ENCODE results near the gene TAS2R60. TPM values are rescaled to one million over a fixed set of nuclear protein-coding genes. Genes with fewer than 3 reads are reported as not detected.
"Not testable (repeated sequence)": the region's sequence is repeated elsewhere in the genome, so short reads cannot be mapped to it uniquely, and the experiment has no call there.

TAS2R60 gene
- polyA plus RNA-seq, 2 donors, result not detected

DNA sequence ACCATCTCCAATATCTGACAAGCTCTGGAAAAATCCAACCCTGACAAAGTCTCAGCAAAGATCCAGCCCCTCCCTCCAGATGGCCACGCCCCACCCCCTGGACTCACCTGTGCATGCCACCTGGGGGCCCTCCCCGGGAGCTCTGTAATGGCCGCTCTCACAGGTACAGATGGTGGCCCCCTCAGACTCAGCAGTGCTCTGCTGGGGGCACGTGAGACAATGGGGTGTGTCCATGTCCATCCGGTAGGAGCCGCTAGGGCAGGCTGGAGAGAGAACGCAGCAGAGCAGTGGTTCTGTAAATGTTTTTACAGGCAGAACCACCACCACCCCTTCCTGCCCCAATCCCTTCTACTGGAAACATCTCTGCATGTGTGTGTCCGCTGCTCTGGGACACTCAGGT, 44.1 kb upstream of the TAS2R60 start:
- no peaks in the 10 kb centered on the region for H3K4me1 ChIP-seq (ENCODE audit: control insufficient read depth in 2 of 2, insufficient read depth in 2 of 2, low read length in 1 of 2)
- peaks cover 15 to 51% of the 10 kb centered on the region in 2 donors for H3K36me3 ChIP-seq (ENCODE audit: control insufficient read depth in 2 of 2, insufficient read depth in 2 of 2, low read length in 1 of 2)
- WGBS, 2 donors, result 85 to 88% methylated on average over 8 of the region's 8 CpGs
- no peak overlapping the region for H3K4me3 ChIP-seq (ENCODE audit: low read depth in 1 of 2, low read length in 2 of 2)
- H3K9me3 ChIP-seq (ENCODE audit: control insufficient read depth in 2 of 2, insufficient read depth in 1 of 2, low read depth in 1 of 2, low read length in 1 of 2), result no peaks in the 10 kb centered on the region
- no peaks in the 10 kb centered on the region for H3K27me3 ChIP-seq (ENCODE audit: control insufficient read depth in 1 of 2, insufficient read depth in 2 of 2, low read length in 2 of 2)
- H3K27ac ChIP-seq (ENCODE audit: low read depth in 2 of 2, low read length in 1 of 2), result no peak overlapping the region

DNA sequence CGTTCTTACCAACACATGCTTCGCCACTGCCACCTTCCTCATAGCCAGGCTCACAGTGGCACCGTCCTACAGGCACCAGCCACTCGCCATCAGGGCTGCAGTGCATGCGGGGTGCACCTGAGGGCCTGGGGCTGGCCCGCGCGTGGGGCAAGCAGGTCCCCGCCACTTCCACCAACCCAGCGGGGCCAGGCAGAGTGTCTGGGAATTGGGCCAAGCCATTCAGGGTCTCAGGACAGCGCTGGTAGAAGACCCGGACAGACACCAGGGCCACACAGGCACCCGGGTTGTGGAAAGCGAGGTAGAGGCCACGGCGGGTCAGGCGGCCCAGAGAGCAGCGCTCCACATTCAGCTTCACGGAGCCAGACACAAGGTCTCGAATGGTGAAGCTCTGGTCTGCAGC, 43.6 kb upstream of the TAS2R60 start:
- H3K4me3 ChIP-seq (ENCODE audit: low read depth in 1 of 2, low read length in 2 of 2), result no peak overlapping the region
- no peak overlapping the region for H3K27ac ChIP-seq (ENCODE audit: low read depth in 2 of 2, low read length in 1 of 2)
- H3K27me3 ChIP-seq (ENCODE audit: control insufficient read depth in 1 of 2, insufficient read depth in 2 of 2, low read length in 2 of 2), result no peaks in the 10 kb centered on the region
- peaks cover 15 to 50% of the 10 kb centered on the region in 2 donors for H3K36me3 ChIP-seq (ENCODE audit: control insufficient read depth in 2 of 2, insufficient read depth in 2 of 2, low read length in 1 of 2)
- WGBS, 2 donors, result 95 to 96% methylated on average over 20 of the region's 20 CpGs
- no peaks in the 10 kb centered on the region for H3K4me1 ChIP-seq (ENCODE audit: control insufficient read depth in 2 of 2, insufficient read depth in 2 of 2, low read length in 1 of 2)
- H3K9me3 ChIP-seq (ENCODE audit: control insufficient read depth in 2 of 2, insufficient read depth in 1 of 2, low read depth in 1 of 2, low read length in 1 of 2), result no peaks in the 10 kb centered on the region

GRCh38 chr7:143401265-143401664, 42.0 kb upstream of the TAS2R60 start:
- 92 to 93% methylated on average over 12 of the region's 12 CpGs for whole genome bisulfite sequencing, 2 donors
- peaks cover 11 to 42% of the 10 kb centered on the region in 2 donors for H3K36me3 ChIP-seq (ENCODE audit: control insufficient read depth in 2 of 2, insufficient read depth in 2 of 2, low read length in 1 of 2)

DNA sequence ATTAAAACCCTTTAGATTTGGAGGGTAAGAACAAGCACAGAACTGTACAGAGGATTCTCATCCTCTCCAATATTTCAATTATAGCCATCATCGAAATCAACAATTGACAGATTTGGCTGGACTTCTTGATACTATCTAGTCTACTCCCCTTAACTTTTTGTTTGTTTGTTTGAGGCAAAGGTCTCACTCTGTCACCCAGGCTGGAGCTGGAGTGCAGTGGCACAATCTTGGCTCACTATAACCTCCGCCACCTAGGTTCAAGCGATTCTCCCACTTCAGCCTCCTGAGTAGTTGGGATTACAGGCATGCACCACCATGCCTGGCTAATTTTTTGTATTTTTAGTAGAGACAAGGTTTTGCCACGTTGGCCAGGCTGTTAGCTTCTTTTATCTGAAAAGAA, 41.0 kb upstream of the TAS2R60 start:
- not testable (repeated sequence) for H3K27ac ChIP-seq (ENCODE audit: low read depth in 2 of 2, low read length in 1 of 2); H3K27me3 ChIP-seq (ENCODE audit: control insufficient read depth in 1 of 2, insufficient read depth in 2 of 2, low read length in 2 of 2); H3K4me3 ChIP-seq (ENCODE audit: low read depth in 1 of 2, low read length in 2 of 2); H3K4me1 ChIP-seq (ENCODE audit: control insufficient read depth in 2 of 2, insufficient read depth in 2 of 2, low read length in 1 of 2); H3K9me3 ChIP-seq (ENCODE audit: control insufficient read depth in 2 of 2, insufficient read depth in 1 of 2, low read depth in 1 of 2, low read length in 1 of 2)
- WGBS, 2 donors, result 75 to 80% methylated on average over 4 of the region's 4 CpGs
- peaks cover 9 to 32% of the 10 kb centered on the region in 2 donors for H3K36me3 ChIP-seq (ENCODE audit: control insufficient read depth in 2 of 2, insufficient read depth in 2 of 2, low read length in 1 of 2)

More at GRCh38 chr7:143401265-143401664, 42.0 kb upstream of the TAS2R60 start:
- no peak overlapping the region for H3K4me3 ChIP-seq (ENCODE audit: low read depth in 1 of 2, low read length in 2 of 2)
- H3K27me3 ChIP-seq (ENCODE audit: control insufficient read depth in 1 of 2, insufficient read depth in 2 of 2, low read length in 2 of 2), result no peaks in the 10 kb centered on the region
- peaks cover 0 to 3% of the 10 kb centered on the region in 2 donors for H3K4me1 ChIP-seq (ENCODE audit: control insufficient read depth in 2 of 2, insufficient read depth in 2 of 2, low read length in 1 of 2)
- H3K27ac ChIP-seq (ENCODE audit: low read depth in 2 of 2, low read length in 1 of 2), result no peak overlapping the region
- H3K9me3 ChIP-seq (ENCODE audit: control insufficient read depth in 2 of 2, insufficient read depth in 1 of 2, low read depth in 1 of 2, low read length in 1 of 2), result no peaks in the 10 kb centered on the region

DNA sequence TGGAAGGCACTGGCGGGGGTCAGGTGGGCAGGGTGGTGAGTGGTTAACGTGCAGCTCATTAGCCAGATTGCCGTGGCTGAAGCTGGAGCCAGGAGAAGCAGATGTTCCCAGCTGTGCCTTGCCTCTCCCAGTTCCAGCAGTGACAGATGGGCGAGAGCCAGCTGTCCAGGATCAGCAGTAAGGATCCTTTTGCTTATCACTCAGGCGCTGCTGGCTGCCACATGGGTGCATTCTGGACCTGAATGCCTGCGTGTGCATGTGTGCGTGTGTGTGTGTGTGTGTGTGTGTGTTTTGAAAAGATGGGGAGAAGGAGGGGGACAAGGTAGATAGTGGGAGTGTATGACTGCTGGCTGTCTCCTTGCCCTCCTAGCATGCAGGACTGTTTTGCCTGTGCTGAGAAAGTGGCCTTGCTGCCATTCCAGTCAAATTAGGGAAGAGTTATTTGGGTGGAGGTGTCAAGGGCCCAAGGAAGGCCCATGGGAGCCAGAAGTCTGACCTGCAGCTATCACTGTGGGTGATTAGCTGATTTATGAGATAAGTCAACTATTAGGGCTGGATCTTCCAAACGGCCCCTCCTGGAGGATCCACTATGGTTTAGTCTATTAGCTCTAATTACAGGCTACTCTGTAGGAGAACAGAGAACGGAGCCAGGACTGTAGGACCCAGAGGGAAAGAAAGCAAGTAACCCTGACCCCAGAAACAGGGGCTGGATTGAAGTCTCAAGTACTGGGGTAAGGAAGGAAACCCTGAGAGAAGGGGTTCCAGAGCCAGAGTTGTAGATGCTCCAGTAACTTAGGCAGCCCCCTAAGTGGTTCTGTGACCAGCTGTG, 37.9 kb upstream of the TAS2R60 start:
- H3K36me3 ChIP-seq (ENCODE audit: control insufficient read depth in 2 of 2, insufficient read depth in 2 of 2, low read length in 1 of 2), result peaks cover 0 to 11% of the 10 kb centered on the region in 2 donors
- H3K4me1 ChIP-seq (ENCODE audit: control insufficient read depth in 2 of 2, insufficient read depth in 2 of 2, low read length in 1 of 2), result peaks cover 0 to 13% of the 10 kb centered on the region in 2 donors
- H3K27me3 ChIP-seq (ENCODE audit: control insufficient read depth in 1 of 2, insufficient read depth in 2 of 2, low read length in 2 of 2), result no peaks in the 10 kb centered on the region
- H3K9me3 ChIP-seq (ENCODE audit: control insufficient read depth in 2 of 2, insufficient read depth in 1 of 2, low read depth in 1 of 2, low read length in 1 of 2), result no peaks in the 10 kb centered on the region
- H3K4me3 ChIP-seq (ENCODE audit: low read depth in 1 of 2, low read length in 2 of 2), result no peak overlapping the region
- WGBS, 2 donors, result 59 to 63% methylated on average over 9 of the region's 9 CpGs
- H3K27ac ChIP-seq (ENCODE audit: low read depth in 2 of 2, low read length in 1 of 2), result peak overlapping the region in 1 of 2 donors; percentile 5

- no peak overlapping the region for H3K27ac ChIP-seq (ENCODE audit: low read depth in 2 of 2, low read length in 1 of 2)
- no peaks in the 10 kb centered on the region for H3K27me3 ChIP-seq (ENCODE audit: control insufficient read depth in 1 of 2, insufficient read depth in 2 of 2, low read length in 2 of 2)
- H3K9me3 ChIP-seq (ENCODE audit: control insufficient read depth in 2 of 2, insufficient read depth in 1 of 2, low read depth in 1 of 2, low read length in 1 of 2), result no peaks in the 10 kb centered on the region
- peaks cover 0 to 11% of the 10 kb centered on the region in 2 donors for H3K36me3 ChIP-seq (ENCODE audit: control insufficient read depth in 2 of 2, insufficient read depth in 2 of 2, low read length in 1 of 2)
- H3K4me1 ChIP-seq (ENCODE audit: control insufficient read depth in 2 of 2, insufficient read depth in 2 of 2, low read length in 1 of 2), result peaks cover 0 to 13% of the 10 kb centered on the region in 2 donors
- WGBS, 2 donors, result 73 to 76% methylated on average over 3 of the region's 3 CpGs
- no peak overlapping the region for H3K4me3 ChIP-seq (ENCODE audit: low read depth in 1 of 2, low read length in 2 of 2)
Observed at GRCh38 chr7:143406002-143406357, 37.3 kb upstream of the TAS2R60 start.

DNA sequence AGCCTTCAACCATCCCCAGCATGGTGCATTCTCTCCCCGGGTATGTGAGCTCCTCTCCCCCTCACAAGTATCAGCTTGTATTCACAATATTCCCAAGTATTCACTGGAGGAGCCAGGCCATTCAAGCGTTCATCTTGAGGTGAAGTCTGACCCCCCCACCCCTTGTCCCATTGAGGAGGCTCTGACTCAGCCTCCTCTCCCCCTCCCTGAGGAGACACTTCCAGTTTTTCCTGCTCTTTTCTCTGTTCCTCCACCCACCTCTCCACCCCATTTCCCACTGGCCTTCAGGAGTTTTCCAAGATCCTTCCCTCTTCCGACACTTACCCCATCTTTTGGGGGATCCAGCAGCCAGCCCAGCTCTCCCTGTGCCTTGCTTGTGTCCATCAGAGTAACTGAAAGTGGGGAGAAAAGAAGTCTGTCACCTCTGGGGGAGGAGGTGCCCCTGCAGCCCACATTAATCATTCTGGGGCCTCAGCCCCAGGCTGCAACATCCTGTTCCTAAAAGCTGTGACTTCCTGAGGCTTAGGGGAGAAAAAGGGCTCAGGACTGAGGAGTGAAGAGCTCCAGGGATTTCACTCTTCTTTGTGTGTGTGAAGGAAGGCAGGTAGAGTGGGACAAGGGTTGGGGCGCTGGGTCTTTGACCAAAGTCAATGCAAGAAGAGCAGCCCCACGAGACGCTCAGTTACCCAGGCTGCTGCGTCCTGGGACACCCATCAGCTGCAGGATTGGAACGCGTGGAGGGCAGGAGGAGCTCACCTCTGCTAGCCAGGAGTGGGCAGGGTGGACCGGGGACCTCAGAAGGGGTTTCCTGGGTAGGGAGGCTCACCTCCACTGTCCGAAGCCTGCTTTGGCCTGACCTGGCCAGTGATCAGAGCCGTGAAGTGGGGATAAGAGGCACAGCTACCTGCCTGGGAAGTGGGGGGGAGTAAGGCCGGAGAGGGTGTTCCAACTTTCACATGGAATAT, 35.7 kb upstream of the TAS2R60 start:
- 31 to 37% methylated on average over 13 of the region's 13 CpGs for WGBS, 2 donors
- H3K4me1 ChIP-seq (ENCODE audit: control insufficient read depth in 2 of 2, insufficient read depth in 2 of 2, low read length in 1 of 2), result peaks cover 0 to 13% of the 10 kb centered on the region in 2 donors
- H3K9me3 ChIP-seq (ENCODE audit: control insufficient read depth in 2 of 2, insufficient read depth in 1 of 2, low read depth in 1 of 2, low read length in 1 of 2), result no peaks in the 10 kb centered on the region
- H3K27me3 ChIP-seq (ENCODE audit: control insufficient read depth in 1 of 2, insufficient read depth in 2 of 2, low read length in 2 of 2), result no peaks in the 10 kb centered on the region
- H3K4me3 ChIP-seq (ENCODE audit: low read depth in 1 of 2, low read length in 2 of 2), result peak overlapping the region; percentile 83 to 85
- peaks cover 0 to 5% of the 10 kb centered on the region in 2 donors for H3K36me3 ChIP-seq (ENCODE audit: control insufficient read depth in 2 of 2, insufficient read depth in 2 of 2, low read length in 1 of 2)
- H3K27ac ChIP-seq (ENCODE audit: low read depth in 2 of 2, low read length in 1 of 2), result peak overlapping the region; percentile 75 to 96

- peak overlapping the region; percentile 83 to 85 for H3K4me3 ChIP-seq (ENCODE audit: low read depth in 1 of 2, low read length in 2 of 2)
- peak overlapping the region; percentile 75 to 96 for H3K27ac ChIP-seq (ENCODE audit: low read depth in 2 of 2, low read length in 1 of 2)
- H3K27me3 ChIP-seq (ENCODE audit: control insufficient read depth in 1 of 2, insufficient read depth in 2 of 2, low read length in 2 of 2), result no peaks in the 10 kb centered on the region
- H3K9me3 ChIP-seq (ENCODE audit: control insufficient read depth in 2 of 2, insufficient read depth in 1 of 2, low read depth in 1 of 2, low read length in 1 of 2), result no peaks in the 10 kb centered on the region
- H3K36me3 ChIP-seq (ENCODE audit: control insufficient read depth in 2 of 2, insufficient read depth in 2 of 2, low read length in 1 of 2), result peaks cover 0 to 5% of the 10 kb centered on the region in 2 donors
- peaks cover 0 to 13% of the 10 kb centered on the region in 2 donors for H3K4me1 ChIP-seq (ENCODE audit: control insufficient read depth in 2 of 2, insufficient read depth in 2 of 2, low read length in 1 of 2)
- 16 to 25% methylated on average over 19 to 20 of the region's 20 CpGs for WGBS, 2 donors
Observed at GRCh38 chr7:143408252-143408685, 35.0 kb upstream of the TAS2R60 start.

Data from esophagus (tissue), 2 donors.